GM23338 (cell line): ENCODE data around the gene CALCOCO1. TPM values are rescaled to one million over a fixed set of nuclear protein-coding genes. Genes with fewer than 3 reads are reported as not detected.

Source experiments
- ATAC-seq: fragments of 200-7000 bp; cut with Tn5 transposase; 3 replicates; pipeline ENCODE4 v1.9.1; 2020
- DNase-seq: peaks from one replicate; pipeline ENCODE4 v3.0.0-alpha.2; 2015; ENCODE audit warnings: low spot score
- H2AFZ ChIP-seq: fragments of 200-600 bp; sonication (generic); 2 replicates; pipeline ENCODE4 v1.8.0; 2016; ENCODE audit warnings: antibody characterized with exemption, mild to moderate bottlenecking, moderate library complexity
- H3F3A ChIP-seq: fragments of 200-600 bp; sonication (generic); replicated peaks from 2 replicates; pipeline ENCODE4 v1.8.0; 2017; ENCODE audit warnings: antibody characterized with exemption, mixed run types, low read depth
- H3K27ac ChIP-seq: fragments of 200-600 bp; sonication (generic); 2 replicates; pipeline ENCODE4 v1.6.1; 2016; ENCODE audit warnings: low read depth
- H3K27me3 ChIP-seq: fragments of 200-600 bp; sonication (generic); 2 replicates; pipeline ENCODE4 v1.8.0; 2016; ENCODE audit warnings: mild to moderate bottlenecking, mixed run types, moderate library complexity; ENCODE audit not compliant: insufficient read depth
- H3K36me3 ChIP-seq: fragments of 200-600 bp; sonication (generic); 2 replicates; pipeline ENCODE4 v1.8.0; 2016; ENCODE audit warnings: mild to moderate bottlenecking; ENCODE audit not compliant: insufficient read depth
- H3K4me1 ChIP-seq: fragments of 200-600 bp; sonication (generic); 2 replicates; pipeline ENCODE4 v1.8.0; 2016; ENCODE audit warnings: mild to moderate bottlenecking, moderate library complexity; ENCODE audit not compliant: insufficient read depth
- H3K4me2 ChIP-seq: fragments of 200-600 bp; sonication (generic); 2 replicates; pipeline ENCODE4 v1.7.1; 2017; ENCODE audit warnings: mixed run types
- H3K4me3 ChIP-seq: fragments of 200-600 bp; sonication (generic); 2 replicates; pipeline ENCODE4 v1.6.1; 2016; ENCODE audit warnings: mixed run types
- H3K79me2 ChIP-seq: fragments of 200-600 bp; sonication (generic); replicated peaks from 2 replicates; pipeline ENCODE4 v1.8.0; 2017; ENCODE audit warnings: mild to moderate bottlenecking; ENCODE audit not compliant: insufficient read depth
- H3K9me2 ChIP-seq: fragments of 200-600 bp; sonication (generic); 2 replicates; pipeline ENCODE4 v1.8.0; 2017; ENCODE audit not compliant: insufficient read depth
- H4K20me1 ChIP-seq: fragments of 200-600 bp; sonication (generic); replicated peaks from 2 replicates; pipeline ENCODE4 v1.8.0; 2017; ENCODE audit warnings: mild to moderate bottlenecking; ENCODE audit not compliant: insufficient read depth
- H3K27ac Mint-ChIP-seq: 2 replicates; pipeline ENCODE4 v1.8.0; 2020; ENCODE audit warnings: inconsistent platforms, mild to moderate bottlenecking, moderate library complexity, mixed read lengths
- H3K27me3 Mint-ChIP-seq: 3 replicates; pipeline ENCODE4 v1.8.0; 2022; ENCODE audit warnings: low read depth, mild to moderate bottlenecking, moderate library complexity, mixed read lengths, inconsistent platforms; ENCODE audit not compliant: insufficient read depth, poor library complexity
- H3K36me3 Mint-ChIP-seq: 3 replicates; pipeline ENCODE4 v1.8.0; 2021; ENCODE audit warnings: low read depth, mild to moderate bottlenecking, inconsistent platforms, moderate library complexity, mixed read lengths
- H3K4me1 Mint-ChIP-seq: 3 replicates; pipeline ENCODE4 v1.8.0; 2020; ENCODE audit warnings: mild to moderate bottlenecking, inconsistent platforms, mixed read lengths
- H3K4me3 Mint-ChIP-seq: 3 replicates; pipeline ENCODE4 v1.8.0; 2021; ENCODE audit warnings: moderate library complexity, mild to moderate bottlenecking, inconsistent platforms, mixed read lengths
- H3K9me3 Mint-ChIP-seq: 3 replicates; pipeline ENCODE4 v1.8.0; 2020; ENCODE audit warnings: moderate library complexity, mild to moderate bottlenecking, inconsistent platforms, mixed read lengths
- EZH2 ChIP-seq: fragments of 200-600 bp; sonication (generic); IDR thresholded peaks from one replicate; pipeline ENCODE4 v1.8.0; 2017; ENCODE audit warnings: antibody characterized with exemption, mild to moderate bottlenecking, low read depth; ENCODE audit not compliant: unreplicated experiment
- EZH2phosphoT487 ChIP-seq: fragments of 200-600 bp; sonication (generic); IDR thresholded peaks from one replicate; pipeline ENCODE4 v1.8.1; 2018; ENCODE audit warnings: antibody characterized with exemption; ENCODE audit not compliant: unreplicated experiment
- POLR2AphosphoS5 ChIP-seq: IDR thresholded peaks from 2 replicates; pipeline ENCODE4 v1.6.1; 2016; ENCODE audit warnings: antibody characterized with exemption, low read depth
- STAT1 ChIP-seq: IDR thresholded peaks from one replicate; pipeline ENCODE4 v1.6.1; 2016; ENCODE audit warnings: antibody characterized with exemption; ENCODE audit not compliant: unreplicated experiment
- ZNF114 ChIP-seq: fragments of 250-450 bp; sonication (Bioruptor Pico); IDR thresholded peaks from 2 replicates; pipeline ENCODE4 v1.5.0; 2020; ENCODE audit warnings: mild to moderate bottlenecking, moderate library complexity
- ZNF331 ChIP-seq: fragments of 250-450 bp; sonication (Bioruptor Pico); IDR thresholded peaks from 2 replicates; pipeline ENCODE4 v1.5.0; 2020; ENCODE audit warnings: low read depth, mild to moderate bottlenecking, moderate library complexity
- ZNF462 ChIP-seq: fragments of 250-450 bp; sonication (Bioruptor Pico); IDR thresholded peaks from 2 replicates; pipeline ENCODE4 v1.5.0; 2020; ENCODE audit warnings: mild to moderate bottlenecking, moderate library complexity
- polyA plus RNA-seq: library from polyadenylated mRNA; unstranded; fragments of >200 nt; fragmentation: Nextera tagmentation; extraction: Ambion mirVana; gene quantifications from 2 replicates; pipeline ENCODE4 v1.2.1, GENCODE V29; 2016
- total RNA-seq: library from RNA; depleted of rRNA; stranded (reverse); fragments of >200 nt; shearing (Covaris generic); gene quantifications from 2 replicates; pipeline ENCODE4 v1.2.3, GENCODE V29; 2014

The CALCOCO1 gene
- total and polyA plus RNA-seq, 2 experiments from 2014 or later, result 6.5 to 20.4 TPM

- ATAC-seq (no peak), DNase-seq (no peak)
- Histone ChIP-seq H3K4me2 (no peak overlapping the region), H2AFZ (no peak overlapping the region), H3K27ac (no peak overlapping the region), H3K4me1 (no peaks in the 10 kb centered on the region), H3K27me3 (0 out of 2 replicates have a peak, but pooled peaks cover 4% of the 10 kb centered on the region), H3K79me2 (no peaks in the 10 kb centered on the region), H3F3A (no peaks in the 10 kb centered on the region), H3K36me3 (no peaks in the 10 kb centered on the region), H3K4me3 (no peak overlapping the region), H4K20me1 (no peaks in the 10 kb centered on the region), H3K9me2 (no peaks in the 10 kb centered on the region)
- Mint-ChIP-seq H3K9me3 (no peaks in the 10 kb centered on the region), H3K27me3 (peaks cover 8% of the 10 kb centered on the region), H3K4me1 (peaks cover 7% of the 10 kb centered on the region), H3K36me3 (no peaks in the 10 kb centered on the region), H3K4me3 (no peak overlapping the region), H3K27ac (no peak overlapping the region)
- no peak for TF ChIP-seq EZH2phosphoT487
- TF ChIP-seq ZNF331 (CRISPR knock-in tag), result no peak
- no peak for TF ChIP-seq ZNF114 (CRISPR knock-in tag)
Observed at GRCh38 chr12:53714004-53714403, 13.2 kb downstream of the CALCOCO1 start.

- H3K79me2 ChIP-seq, result no peaks in the 10 kb centered on the region
- H3K9me3 Mint-ChIP-seq, result no peaks in the 10 kb centered on the region
- DNase-seq (no peak), ATAC-seq (no peak)
- H3F3A ChIP-seq, result no peaks in the 10 kb centered on the region
- H3K4me1 Mint-ChIP-seq, result peaks cover 7% of the 10 kb centered on the region
- H3K36me3 Mint-ChIP-seq, result no peaks in the 10 kb centered on the region
- no peak overlapping the region for H3K4me3 ChIP-seq
- H3K4me1 ChIP-seq, result no peaks in the 10 kb centered on the region
- peaks cover 6% of the 10 kb centered on the region; the same call in 1 of the 2 replicates for H3K27me3 ChIP-seq
- H3K9me2 ChIP-seq, result no peaks in the 10 kb centered on the region
- no peak overlapping the region for H3K4me3 Mint-ChIP-seq
- H3K36me3 ChIP-seq, result no peaks in the 10 kb centered on the region
- H2AFZ ChIP-seq, result no peak overlapping the region
- TF ChIP-seq EZH2phosphoT487 (no peak), STAT1 (no peak), POLR2AphosphoS5 (no peak), EZH2 (no peak)
- H3K27ac ChIP-seq, result no peak overlapping the region
- no peak overlapping the region for H3K4me2 ChIP-seq
- H3K27ac Mint-ChIP-seq, result no peak overlapping the region
- no peaks in the 10 kb centered on the region for H4K20me1 ChIP-seq
- H3K27me3 Mint-ChIP-seq, result peaks cover 8% of the 10 kb centered on the region
Observed at GRCh38 chr12:53713516-53713915, 13.7 kb downstream of the CALCOCO1 start.

GRCh38 chr12:53712059-53712643, 15.1 kb downstream of the CALCOCO1 start:
- H3K4me1 ChIP-seq, result no peaks in the 10 kb centered on the region
- DNase-seq (no peak), ATAC-seq (no peak)
- H3K4me1 Mint-ChIP-seq, result peaks cover 7% of the 10 kb centered on the region
- H3K4me3 ChIP-seq, result no peak overlapping the region
- no peak overlapping the region for H3K4me2 ChIP-seq
- H3K9me3 Mint-ChIP-seq, result no peaks in the 10 kb centered on the region
- H3K36me3 ChIP-seq, result no peaks in the 10 kb centered on the region
- no peaks in the 10 kb centered on the region for H3K9me2 ChIP-seq
- no peak overlapping the region for H3K27ac Mint-ChIP-seq
- peaks cover 11% of the 10 kb centered on the region for H3K27me3 Mint-ChIP-seq
- H3K36me3 Mint-ChIP-seq, result no peaks in the 10 kb centered on the region
- H2AFZ ChIP-seq, result no peak overlapping the region
- peaks cover 7% of the 10 kb centered on the region; the same call in 1 of the 2 replicates for H3K27me3 ChIP-seq
- H3K27ac ChIP-seq, result no peak overlapping the region
- no peak overlapping the region; the same call in 2 of the 3 replicates for H3K4me3 Mint-ChIP-seq
- no peaks in the 10 kb centered on the region for H4K20me1 ChIP-seq
- no peaks in the 10 kb centered on the region for H3K79me2 ChIP-seq
- H3F3A ChIP-seq, result no peaks in the 10 kb centered on the region
- no peak for TF ChIP-seq POLR2AphosphoS5
- no peak for TF ChIP-seq ZNF462 (CRISPR knock-in tag)
